Kasumi-1 (cell line): ENCODE data around the gene ANKRD24.
"Not testable (repeated sequence)": the region's sequence is repeated elsewhere in the genome, so short reads cannot be mapped to it uniquely, and the experiment has no call there.

Source experiments
- DNase-seq, 2 experiments: peaks; one replicate each; lab custom pipeline; 2025; lab: John Stamatoyannopoulos, UW

The ANKRD24 gene

GRCh38 chr19:4173479-4174212 lies 8.8 kb upstream of the ANKRD24 start:
- no peak for DNase-seq

- no peak for DNase-seq
These were observed 8.1 kb upstream of the ANKRD24 start for GRCh38 chr19:4174213-4174894.

- DNase-seq, result no peak
These were observed 7.4 kb upstream of the ANKRD24 start for GRCh38 chr19:4174895-4175668.

- no peak for DNase-seq
These were observed 6.9 kb upstream of the ANKRD24 start for GRCh38 chr19:4175669-4175931.

- DNase-seq, result no peak
These were observed 5.3 kb upstream of the ANKRD24 start for GRCh38 chr19:4177146-4177545.

- no peak for DNase-seq
These were observed 3.5 kb upstream of the ANKRD24 start for GRCh38 chr19:4178990-4179389.

- DNase-seq, result no peak
These were observed 1.4 kb upstream of the ANKRD24 start for GRCh38 chr19:4181053-4181508.

- no peak for DNase-seq
These were observed 1.7 kb downstream of the ANKRD24 start for GRCh38 chr19:4183967-4184717.

- no peak for DNase-seq
These were observed 2.3 kb downstream of the ANKRD24 start for GRCh38 chr19:4184718-4185352.

- no peak for DNase-seq
These were observed 3.1 kb downstream of the ANKRD24 start for GRCh38 chr19:4185413-4186086.

- peak; percentile 84 to 92 for DNase-seq
These were observed 3.9 kb downstream of the ANKRD24 start for GRCh38 chr19:4186087-4186993.

GRCh38 chr19:4187313-4188122 lies 5.0 kb downstream of the ANKRD24 start:
- no peak for DNase-seq

- DNase-seq, result no peak
These were observed 7.2 kb downstream of the ANKRD24 start for GRCh38 chr19:4189641-4190040.

GRCh38 chr19:4192537-4192936 lies 10.0 kb downstream of the ANKRD24 start:
- not testable (repeated sequence) for DNase-seq

- DNase-seq, result no peak
These were observed 11.9 kb downstream of the ANKRD24 start for GRCh38 chr19:4194353-4194752.

- DNase-seq, result no peak
These were observed 13.5 kb downstream of the ANKRD24 start for GRCh38 chr19:4196009-4196408.

- no peak for DNase-seq
These were observed 14.2 kb downstream of the ANKRD24 start for GRCh38 chr19:4196587-4197148.

- DNase-seq, result no peak
These were observed 14.7 kb downstream of the ANKRD24 start for GRCh38 chr19:4197228-4197624.
